Osteoblast (primary cell): ENCODE results near the gene FAM83E. TPM values are rescaled to one million over a fixed set of nuclear protein-coding genes. Genes with fewer than 3 reads are reported as not detected.

Experiments used
- DNase-seq: peaks from one replicate; pipeline ENCODE4 v3.0.0; 2011; ENCODE audit warnings: low spot score, mixed read lengths; ENCODE audit not compliant: insufficient read length; ENCODE audit errors: missing footprints
- H2AFZ ChIP-seq: 2 replicates; pipeline ENCODE4 v1.6.0; 2011; ENCODE audit warnings: mild to moderate bottlenecking, low read length
- H3K27ac ChIP-seq: 2 replicates; pipeline ENCODE4 v1.5.1; 2011; ENCODE audit warnings: mild to moderate bottlenecking, low read depth, low read length, moderate library complexity
- H3K27me3 ChIP-seq: 2 replicates; pipeline ENCODE4 v1.6.0; 2012; ENCODE audit warnings: mild to moderate bottlenecking, control low read depth, inconsistent platforms, low read length, moderate library complexity; ENCODE audit not compliant: insufficient read depth
- H3K36me3 ChIP-seq: 2 replicates; pipeline ENCODE4 v1.5.1; 2011; ENCODE audit warnings: mild to moderate bottlenecking, low read length, control low read depth, moderate library complexity; ENCODE audit not compliant: insufficient read depth
- H3K4me1 ChIP-seq: 2 replicates; pipeline ENCODE4 v1.5.1; 2011; ENCODE audit warnings: mild to moderate bottlenecking, low read length, control low read depth, moderate library complexity; ENCODE audit not compliant: insufficient read depth
- H3K4me2 ChIP-seq: 2 replicates; pipeline ENCODE4 v1.6.0; 2011; ENCODE audit warnings: mild to moderate bottlenecking, low read length; ENCODE audit not compliant: insufficient read depth
- H3K4me3 ChIP-seq: fragments of 200-600 bp; sonication (generic); 3 replicates; pipeline ENCODE4 v1.5.1; 2012; ENCODE audit warnings: mild to moderate bottlenecking, low read length, inconsistent platforms; ENCODE audit not compliant: insufficient read depth
- H3K79me2 ChIP-seq: 2 replicates; pipeline ENCODE4 v1.6.0; 2012; ENCODE audit warnings: mild to moderate bottlenecking, low read length, control low read depth, inconsistent platforms; ENCODE audit not compliant: insufficient read depth
- H3K9me3 ChIP-seq: 2 replicates; pipeline ENCODE4 v1.5.1; 2011; ENCODE audit warnings: low read depth, low read length, control low read depth
- H4K20me1 ChIP-seq: 2 replicates; pipeline ENCODE4 v1.6.0; 2012; ENCODE audit warnings: mild to moderate bottlenecking, low read length, control low read depth; ENCODE audit not compliant: insufficient read depth
- total RNA-seq: library from RNA; depleted of rRNA; stranded (reverse); fragments of >200 nt; gene quantifications from 2 replicates; pipeline ENCODE4 v1.2.3, GENCODE V29; 2012
- TF ChIP-seq, protein P1 (sequence below): IDR thresholded peaks from 2 replicates; pipeline ENCODE4 v1.5.1; 2011; ENCODE audit warnings: mild to moderate bottlenecking, low read depth, low read length, moderate library complexity; ENCODE audit errors: extremely low read depth

Gene FAM83E
- total RNA-seq, 1 donor, result not detected

DNA sequence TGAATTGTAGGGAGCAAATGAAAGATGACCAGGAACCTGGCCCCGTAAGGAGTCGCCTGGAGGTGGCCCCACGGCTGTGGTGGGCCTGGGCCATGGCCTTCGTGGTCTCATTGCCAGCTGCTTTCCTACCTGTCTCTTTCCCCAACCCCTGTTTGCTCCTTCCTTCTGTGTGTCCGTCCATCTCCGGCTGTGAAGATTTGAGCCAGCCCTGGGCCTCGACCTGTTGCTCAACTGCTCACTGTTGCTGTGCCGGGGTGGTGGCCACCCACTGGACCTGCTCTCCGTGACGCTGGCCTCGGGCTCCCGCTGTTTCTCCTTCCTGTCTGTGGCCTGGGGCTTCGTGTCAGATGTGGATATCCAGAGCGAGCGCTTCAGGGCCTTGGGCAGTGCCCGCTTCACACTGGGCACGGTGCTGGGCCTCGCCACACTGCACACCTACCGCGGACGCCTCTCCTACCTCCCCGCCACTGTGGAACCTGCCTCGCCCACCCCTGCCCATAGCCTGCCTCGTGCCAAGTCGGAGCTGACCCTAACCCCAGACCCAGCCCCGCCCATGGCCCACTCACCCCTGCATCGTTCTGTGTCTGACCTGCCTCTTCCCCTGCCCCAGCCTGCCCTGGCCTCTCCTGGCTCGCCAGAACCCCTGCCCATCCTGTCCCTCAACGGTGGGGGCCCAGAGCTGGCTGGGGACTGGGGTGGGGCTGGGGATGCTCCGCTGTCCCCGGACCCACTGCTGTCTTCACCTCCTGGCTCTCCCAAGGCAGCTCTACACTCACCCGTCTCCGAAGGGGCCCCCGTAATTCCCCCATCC, 13.8 kb upstream of the FAM83E start:
- Histone ChIP-seq H2AFZ (no peak overlapping the region), H3K79me2 (no peaks in the 10 kb centered on the region), H3K4me1 (peaks cover 21% of the 10 kb centered on the region), H3K27ac (no peak overlapping the region), H3K27me3 (no peaks in the 10 kb centered on the region), H4K20me1 (peaks cover 4% of the 10 kb centered on the region), H3K4me2 (no peak overlapping the region), H3K4me3 (no peak overlapping the region), H3K9me3 (no peaks in the 10 kb centered on the region), H3K36me3 (no peaks in the 10 kb centered on the region)
- TF ChIP-seq, protein P1, sequence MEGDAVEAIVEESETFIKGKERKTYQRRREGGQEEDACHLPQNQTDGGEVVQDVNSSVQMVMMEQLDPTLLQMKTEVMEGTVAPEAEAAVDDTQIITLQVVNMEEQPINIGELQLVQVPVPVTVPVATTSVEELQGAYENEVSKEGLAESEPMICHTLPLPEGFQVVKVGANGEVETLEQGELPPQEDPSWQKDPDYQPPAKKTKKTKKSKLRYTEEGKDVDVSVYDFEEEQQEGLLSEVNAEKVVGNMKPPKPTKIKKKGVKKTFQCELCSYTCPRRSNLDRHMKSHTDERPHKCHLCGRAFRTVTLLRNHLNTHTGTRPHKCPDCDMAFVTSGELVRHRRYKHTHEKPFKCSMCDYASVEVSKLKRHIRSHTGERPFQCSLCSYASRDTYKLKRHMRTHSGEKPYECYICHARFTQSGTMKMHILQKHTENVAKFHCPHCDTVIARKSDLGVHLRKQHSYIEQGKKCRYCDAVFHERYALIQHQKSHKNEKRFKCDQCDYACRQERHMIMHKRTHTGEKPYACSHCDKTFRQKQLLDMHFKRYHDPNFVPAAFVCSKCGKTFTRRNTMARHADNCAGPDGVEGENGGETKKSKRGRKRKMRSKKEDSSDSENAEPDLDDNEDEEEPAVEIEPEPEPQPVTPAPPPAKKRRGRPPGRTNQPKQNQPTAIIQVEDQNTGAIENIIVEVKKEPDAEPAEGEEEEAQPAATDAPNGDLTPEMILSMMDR, result no peak
- peak; percentile 68 for DNase-seq

DNA sequence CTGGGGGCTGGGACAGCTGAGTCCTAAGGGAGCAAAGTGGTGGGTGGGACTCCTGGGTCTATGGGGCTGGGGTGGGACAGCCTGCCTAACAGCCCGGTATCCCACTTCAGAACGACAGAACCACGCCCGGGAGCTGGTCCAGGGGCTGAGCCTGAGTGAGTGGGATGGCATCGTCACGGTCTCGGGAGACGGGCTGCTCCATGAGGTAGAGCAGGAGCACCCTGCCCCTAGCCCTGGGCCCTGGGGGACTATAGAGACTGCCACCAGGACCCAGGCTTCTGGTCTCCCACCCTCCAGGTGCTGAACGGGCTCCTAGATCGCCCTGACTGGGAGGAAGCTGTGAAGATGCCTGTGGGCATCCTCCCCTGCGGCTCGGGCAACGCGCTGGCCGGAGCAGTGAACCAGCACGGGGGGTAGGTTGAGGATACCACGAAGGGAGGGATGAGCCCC, 13.0 kb upstream of the FAM83E start:
- peaks cover 4% of the 10 kb centered on the region for H4K20me1 ChIP-seq
- no peak overlapping the region for H3K27ac ChIP-seq
- no peaks in the 10 kb centered on the region for H3K36me3 ChIP-seq
- H2AFZ ChIP-seq, result no peak overlapping the region
- H3K27me3 ChIP-seq, result no peaks in the 10 kb centered on the region
- no peaks in the 10 kb centered on the region for H3K9me3 ChIP-seq
- DNase-seq, result peak; percentile 80
- TF ChIP-seq, protein P1, result no peak
- no peaks in the 10 kb centered on the region for H3K79me2 ChIP-seq
- no peak overlapping the region for H3K4me2 ChIP-seq
- H3K4me1 ChIP-seq, result peaks cover 18% of the 10 kb centered on the region
- H3K4me3 ChIP-seq, result no peak overlapping the region

- Histone ChIP-seq H3K4me2 (no peak overlapping the region), H3K9me3 (no peaks in the 10 kb centered on the region), H4K20me1 (peaks cover 4% of the 10 kb centered on the region), H3K4me1 (peaks cover 12% of the 10 kb centered on the region), H3K36me3 (no peaks in the 10 kb centered on the region), H2AFZ (no peak overlapping the region), H3K4me3 (no peak overlapping the region), H3K79me2 (no peaks in the 10 kb centered on the region), H3K27ac (no peak overlapping the region), H3K27me3 (no peaks in the 10 kb centered on the region)
- TF ChIP-seq, protein P1, result no peak
- DNase-seq, result peak; percentile 73
Observed at GRCh38 chr19:48627201-48627864, 12.5 kb upstream of the FAM83E start.

DNA sequence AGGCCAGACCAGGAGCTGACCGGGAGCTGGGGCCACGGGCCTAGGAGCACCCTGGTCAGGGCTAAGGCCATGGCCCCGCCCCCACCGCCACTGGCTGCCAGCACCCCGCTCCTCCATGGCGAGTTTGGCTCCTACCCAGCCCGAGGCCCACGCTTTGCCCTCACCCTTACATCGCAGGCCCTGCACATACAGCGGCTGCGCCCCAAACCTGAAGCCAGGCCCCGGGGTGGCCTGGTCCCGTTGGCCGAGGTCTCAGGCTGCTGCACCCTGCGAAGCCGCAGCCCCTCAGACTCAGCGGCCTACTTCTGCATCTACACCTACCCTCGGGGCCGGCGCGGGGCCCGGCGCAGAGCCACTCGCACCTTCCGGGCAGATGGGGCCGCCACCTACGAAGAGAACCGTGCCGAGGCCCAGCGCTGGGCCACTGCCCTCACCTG, 11.0 kb upstream of the FAM83E start:
- Histone ChIP-seq H3K79me2 (peaks cover 2% of the 10 kb centered on the region), H3K36me3 (peaks cover 3% of the 10 kb centered on the region), H3K4me2 (no peak overlapping the region), H3K4me1 (peaks cover 11% of the 10 kb centered on the region), H3K27ac (no peak overlapping the region), H2AFZ (no peak overlapping the region), H3K4me3 (no peak overlapping the region), H3K27me3 (no peaks in the 10 kb centered on the region), H4K20me1 (peaks cover 4% of the 10 kb centered on the region), H3K9me3 (no peaks in the 10 kb centered on the region)
- DNase-seq, result no peak
- TF ChIP-seq, protein P1, result no peak
